ENCODE results near the gene PIANP. TPM values are rescaled to one million over a fixed set of nuclear protein-coding genes. Genes with fewer than 3 reads are reported as not detected.

Gene PIANP
- polyA plus RNA-seq, 6 donors from 2014 or later = not detected

DNA sequence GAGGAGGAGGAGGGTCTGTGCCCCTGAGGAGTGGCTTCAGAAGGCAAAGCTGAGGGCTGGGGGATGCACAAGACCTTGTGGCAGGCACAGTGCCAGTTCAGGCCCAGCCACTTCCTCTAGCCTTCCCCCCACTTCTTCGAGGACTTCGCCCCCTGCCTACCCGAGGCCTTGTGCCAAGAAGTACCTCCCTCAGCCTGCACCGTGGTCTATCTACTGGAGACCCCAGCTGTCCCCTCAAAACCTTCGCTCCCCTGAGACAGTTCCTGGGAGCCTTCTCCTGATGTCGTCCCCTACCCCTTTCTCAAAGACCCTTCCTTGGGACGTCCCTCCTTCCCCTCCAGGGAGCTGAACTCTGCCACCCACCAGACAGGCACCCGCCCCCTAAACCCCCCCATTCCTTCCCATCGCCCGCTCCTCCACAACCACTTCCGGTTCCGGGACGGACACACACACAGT is 12.0 kb downstream of the PIANP start:
- DNase-seq = peak; percentile 51
- H3K27me3 Mint-ChIP-seq = no peaks in the 10 kb centered on the region
- H3K9me3 Mint-ChIP-seq = no peaks in the 10 kb centered on the region
- H3K27ac Mint-ChIP-seq = peak overlapping the region; percentile 84 to 99 (median 98)
- peak overlapping the region; percentile 87 to 97 (median 96) for H3K4me3 Mint-ChIP-seq
- no peaks in the 10 kb centered on the region for H3K36me3 Mint-ChIP-seq
- H3K4me1 Mint-ChIP-seq = peaks cover 36 to 68% (median 49%) of the 10 kb centered on the region in 3 donors
- ATAC-seq (ENCODE audit: low read depth in 2 of 2) = peak; percentile 17 to 20

GRCh38 chr12:6685814-6686213 is 14.8 kb downstream of the PIANP start:
- no peaks in the 10 kb centered on the region for H3K9me3 Mint-ChIP-seq
- H3K27ac Mint-ChIP-seq = peak overlapping the region in 1 of 6 donors; percentile 26
- ATAC-seq (ENCODE audit: low read depth in 2 of 2) (no peak), DNase-seq (no peak)
- H3K4me1 Mint-ChIP-seq = peaks cover 40 to 66% (median 55%) of the 10 kb centered on the region in 3 donors
- H3K27me3 Mint-ChIP-seq = no peaks in the 10 kb centered on the region
- no peaks in the 10 kb centered on the region for H3K36me3 Mint-ChIP-seq
- H3K4me3 Mint-ChIP-seq = peak overlapping the region in 1 of 8 donors; percentile 90

GRCh38 chr12:6684609-6685008 is 16.0 kb downstream of the PIANP start:
- H3K36me3 Mint-ChIP-seq = no peaks in the 10 kb centered on the region
- no peaks in the 10 kb centered on the region for H3K27me3 Mint-ChIP-seq
- H3K4me1 Mint-ChIP-seq = peaks cover 33 to 55% (median 49%) of the 10 kb centered on the region in 3 donors
- peak; percentile 59 for DNase-seq
- H3K9me3 Mint-ChIP-seq = no peaks in the 10 kb centered on the region
- H3K4me3 Mint-ChIP-seq = peak overlapping the region in 2 of 8 donors; percentile 44 to 72
- peak overlapping the region in 3 of 6 donors; percentile 21 to 76 (median 34) for H3K27ac Mint-ChIP-seq
- ATAC-seq (ENCODE audit: low read depth in 2 of 2) = no peak

DNA sequence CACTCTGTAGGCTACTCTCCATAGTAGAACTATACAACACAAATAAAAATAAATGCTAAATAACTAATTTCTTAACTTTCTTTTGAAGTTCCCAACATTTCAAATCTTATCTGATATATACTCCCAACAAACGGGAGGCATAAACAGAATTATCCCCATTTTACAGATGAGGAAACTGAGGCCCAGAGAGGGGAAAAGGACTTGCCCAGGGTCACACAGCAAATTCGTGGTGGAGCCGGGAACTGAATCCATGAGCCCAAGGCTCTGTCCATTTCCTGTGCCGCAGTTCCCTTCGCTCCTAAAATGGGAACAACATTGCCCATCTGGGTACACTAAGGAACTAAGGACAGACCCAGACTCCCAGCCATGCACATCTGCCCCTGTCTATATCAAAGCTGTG is 23.7 kb downstream of the PIANP start:
- no peak for ATAC-seq (ENCODE audit: low read depth in 2 of 2)
- H3K36me3 Mint-ChIP-seq = peaks cover 12 to 24% of the 10 kb centered on the region in 2 donors

GRCh38 chr12:6672143-6672542 is 28.5 kb downstream of the PIANP start:
- no peaks in the 10 kb centered on the region for H3K27me3 Mint-ChIP-seq
- peaks cover 21 to 35% of the 10 kb centered on the region in 2 donors for H3K36me3 Mint-ChIP-seq
- no peak overlapping the region for H3K27ac Mint-ChIP-seq
- ATAC-seq (ENCODE audit: low read depth in 2 of 2) (no peak), DNase-seq (no peak)
- peaks cover 0 to under 1% (median 0%) of the 10 kb centered on the region in 3 donors for H3K4me1 Mint-ChIP-seq
- no peaks in the 10 kb centered on the region for H3K9me3 Mint-ChIP-seq
- H3K4me3 Mint-ChIP-seq = no peak overlapping the region

More for the DNA sequence above, 23.7 kb downstream of the PIANP start:
- no peaks in the 10 kb centered on the region for H3K27me3 Mint-ChIP-seq
- H3K27ac Mint-ChIP-seq = no peak overlapping the region
- H3K4me1 Mint-ChIP-seq = peaks cover under 1 to 17% (median 3%) of the 10 kb centered on the region in 3 donors
- no peak for DNase-seq
- no peaks in the 10 kb centered on the region for H3K9me3 Mint-ChIP-seq
- peak overlapping the region in 1 of 8 donors; percentile 50 for H3K4me3 Mint-ChIP-seq

DNA sequence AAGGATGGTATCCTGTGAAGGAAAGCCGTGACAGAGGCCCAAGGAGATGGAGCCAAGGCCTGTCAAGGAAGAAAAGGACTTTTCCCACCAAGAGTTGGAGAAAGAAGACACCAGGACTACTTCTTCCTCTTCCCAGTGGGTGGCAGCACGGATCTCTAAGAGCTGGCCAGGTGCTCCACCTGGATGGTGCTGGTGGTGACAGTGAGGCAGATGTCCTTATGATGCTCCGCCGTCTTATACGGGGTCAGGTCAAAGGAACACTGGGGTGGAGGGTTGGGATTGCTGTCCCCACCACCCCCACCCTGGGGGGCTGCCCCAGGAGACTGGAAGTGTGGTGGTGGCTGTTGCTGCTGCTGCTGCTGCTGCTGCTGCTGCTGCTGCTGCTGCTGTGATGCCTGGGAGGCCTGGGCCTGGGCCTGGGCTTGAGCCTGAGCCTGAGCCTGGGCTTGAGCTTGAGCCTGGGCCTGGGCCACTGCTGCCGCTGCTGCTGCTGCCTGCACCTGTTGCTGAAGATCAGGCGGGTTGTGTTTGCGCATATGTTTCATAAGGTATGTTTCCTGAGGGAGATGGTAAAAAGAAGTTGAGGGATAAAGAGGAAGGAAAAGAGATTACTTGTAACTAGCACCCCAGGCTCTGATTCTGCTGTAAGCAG is 32.9 kb downstream of the PIANP start:
- no peak for ATAC-seq (ENCODE audit: low read depth in 2 of 2)
- peaks cover 4 to 19% (median 16%) of the 10 kb centered on the region in 3 donors for H3K4me1 Mint-ChIP-seq
- H3K27me3 Mint-ChIP-seq = no peaks in the 10 kb centered on the region
- peaks cover 0 to 2% (median 0%) of the 10 kb centered on the region in 7 donors for H3K9me3 Mint-ChIP-seq
- peak overlapping the region in 1 of 6 donors; percentile 36 for H3K27ac Mint-ChIP-seq
- DNase-seq = no peak
- no peak overlapping the region for H3K4me3 Mint-ChIP-seq
- peaks cover 20 to 28% of the 10 kb centered on the region in 2 donors for H3K36me3 Mint-ChIP-seq

- Mint-ChIP-seq H3K9me3 (peaks cover 0 to 2% (median 0%) of the 10 kb centered on the region in 7 donors), H3K4me3 (peak overlapping the region in 1 of 8 donors; percentile 15), H3K36me3 (peaks cover 13 to 17% of the 10 kb centered on the region in 2 donors), H3K27me3 (no peaks in the 10 kb centered on the region), H3K4me1 (peaks cover 13 to 32% (median 27%) of the 10 kb centered on the region in 3 donors), H3K27ac (no peak overlapping the region)
- no peak for DNase-seq
- no peak for ATAC-seq (ENCODE audit: low read depth in 2 of 2)
Measured at GRCh38 chr12:6666211-6666610, 34.4 kb downstream of the PIANP start.

GRCh38 chr12:6664902-6665301 is 35.7 kb downstream of the PIANP start:
- ATAC-seq (ENCODE audit: low read depth in 2 of 2) (no peak), DNase-seq (no peak)
- H3K9me3 Mint-ChIP-seq = peaks cover 0 to 2% (median 0%) of the 10 kb centered on the region in 7 donors
- H3K27ac Mint-ChIP-seq = peak overlapping the region in 2 of 6 donors; percentile 49 to 76
- H3K4me3 Mint-ChIP-seq = no peak overlapping the region
- H3K27me3 Mint-ChIP-seq = no peaks in the 10 kb centered on the region
- H3K36me3 Mint-ChIP-seq = peaks cover 8 to 13% of the 10 kb centered on the region in 2 donors
- peaks cover 13 to 36% (median 27%) of the 10 kb centered on the region in 3 donors for H3K4me1 Mint-ChIP-seq

GRCh38 chr12:6662906-6663742 is 37.5 kb downstream of the PIANP start, which contains the start of gene ING4:
Gene ING4 (minus strand): TSS chr12:6663119. CDS start chr12:6663101, 18 bp downstream.
- peaks cover 11% of the 10 kb centered on the region in 2 donors for H3K36me3 Mint-ChIP-seq
- DNase-seq (peak; percentile 96), ATAC-seq (ENCODE audit: low read depth in 2 of 2) (peak; percentile 98 to 99)
- H3K27me3 Mint-ChIP-seq = no peaks in the 10 kb centered on the region
- H3K4me3 Mint-ChIP-seq = peak within 1 kb of the TSS; percentile 90 to 97 (median 96)
- peaks cover 0 to 2% (median 0%) of the 10 kb centered on the region in 7 donors for H3K9me3 Mint-ChIP-seq
- H3K4me1 Mint-ChIP-seq = peaks cover 21 to 45% (median 37%) of the 10 kb centered on the region in 3 donors
- H3K27ac Mint-ChIP-seq = peak within 1 kb of the TSS; percentile 95 to 98 (median 96)

DNA sequence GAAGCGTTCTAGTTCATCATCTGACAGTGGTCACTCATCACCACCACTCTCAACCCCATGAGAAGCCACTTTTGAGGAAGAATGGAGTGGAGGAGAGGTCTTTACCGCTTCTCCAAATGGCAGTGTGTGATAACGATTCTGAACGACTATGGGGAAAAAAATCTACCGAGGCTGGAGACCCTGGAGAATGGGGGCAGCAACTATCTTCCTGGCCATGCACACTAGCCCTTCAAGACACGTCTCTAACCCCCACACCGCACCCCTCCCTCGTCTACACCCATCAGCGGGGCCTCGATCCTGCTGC is 38.1 kb downstream of the PIANP start:
- DNase-seq (no peak), ATAC-seq (ENCODE audit: low read depth in 2 of 2) (peak; percentile 17 to 39)
- Mint-ChIP-seq H3K36me3 (peaks cover 6 to 7% of the 10 kb centered on the region in 2 donors), H3K27me3 (no peaks in the 10 kb centered on the region), H3K4me1 (peaks cover 23 to 45% (median 39%) of the 10 kb centered on the region in 3 donors), H3K27ac (peak overlapping the region; percentile 95 to 98 (median 96)), H3K4me3 (peak overlapping the region; percentile 90 to 97 (median 96)), H3K9me3 (peaks cover 0 to 2% (median 0%) of the 10 kb centered on the region in 7 donors)

DNA sequence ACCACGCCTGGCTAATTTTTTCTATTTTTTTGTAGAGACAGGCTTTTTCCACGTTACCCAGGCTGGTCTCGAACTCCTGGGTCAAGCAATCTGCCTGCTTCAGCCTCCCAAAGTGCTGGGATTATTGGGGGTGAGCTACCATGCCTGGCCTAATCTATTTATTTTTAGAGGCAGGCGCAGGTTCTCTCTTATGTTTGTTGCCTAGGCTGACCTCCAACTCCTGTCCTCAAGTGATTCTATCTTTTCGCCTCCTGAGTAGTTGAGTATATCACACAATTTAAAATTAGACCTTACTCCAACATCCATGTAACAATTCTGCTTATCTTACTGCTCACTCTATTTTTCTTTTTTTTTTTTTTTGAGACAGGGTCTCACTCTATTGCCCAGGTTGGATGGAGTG is 46.6 kb downstream of the PIANP start:
- ATAC-seq (ENCODE audit: low read depth in 2 of 2) (no peak), DNase-seq (no peak)
- Mint-ChIP-seq H3K4me1 (peaks cover 14 to 30% (median 28%) of the 10 kb centered on the region in 3 donors), H3K27me3 (no peaks in the 10 kb centered on the region), H3K27ac (no peak overlapping the region), H3K4me3 (no peak overlapping the region), H3K36me3 (peaks cover 21 to 36% of the 10 kb centered on the region in 2 donors), H3K9me3 (no peaks in the 10 kb centered on the region)

DNA sequence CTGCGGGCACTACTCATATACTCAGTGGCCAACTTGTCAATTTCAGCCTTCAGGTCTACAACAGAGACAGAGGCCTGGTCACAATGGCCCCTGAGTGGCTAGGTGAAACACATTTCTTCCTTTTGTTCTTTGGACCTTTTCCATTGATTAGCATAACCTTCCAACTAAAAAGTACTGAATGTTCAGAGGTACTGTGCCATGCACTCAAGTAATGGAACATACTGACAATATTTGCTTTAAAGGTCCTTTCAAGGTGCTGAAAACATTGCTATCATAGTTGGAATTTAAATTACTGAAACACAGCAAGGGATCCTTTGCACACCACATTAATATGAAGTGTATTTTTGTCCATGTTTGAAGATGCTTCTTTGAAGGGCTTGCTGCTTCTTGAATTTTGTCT is 47.3 kb downstream of the PIANP start:
- peaks cover 15 to 34% of the 10 kb centered on the region in 2 donors for H3K36me3 Mint-ChIP-seq
- no peaks in the 10 kb centered on the region for H3K9me3 Mint-ChIP-seq
- no peak overlapping the region for H3K4me3 Mint-ChIP-seq
- no peak for DNase-seq
- ATAC-seq (ENCODE audit: low read depth in 2 of 2) = no peak
- H3K4me1 Mint-ChIP-seq = peaks cover 9 to 24% (median 22%) of the 10 kb centered on the region in 3 donors
- H3K27ac Mint-ChIP-seq = no peak overlapping the region
- H3K27me3 Mint-ChIP-seq = no peaks in the 10 kb centered on the region

GRCh38 chr12:6652391-6652790 is 48.2 kb downstream of the PIANP start:
- no peak overlapping the region for H3K4me3 Mint-ChIP-seq
- DNase-seq (no peak), ATAC-seq (ENCODE audit: low read depth in 2 of 2) (no peak)
- H3K36me3 Mint-ChIP-seq = peaks cover 15 to 36% of the 10 kb centered on the region in 2 donors
- H3K4me1 Mint-ChIP-seq = peaks cover 5 to 24% (median 21%) of the 10 kb centered on the region in 3 donors
- no peaks in the 10 kb centered on the region for H3K9me3 Mint-ChIP-seq
- H3K27ac Mint-ChIP-seq = peak overlapping the region in 3 of 6 donors; percentile 41 to 81 (median 64)
- no peaks in the 10 kb centered on the region for H3K27me3 Mint-ChIP-seq
